HG02642 (cell line): ENCODE data around the gene SOX6.

ENCODE experiments used
- ATAC-seq: cut with Tn5 transposase; IDR thresholded peaks from one replicate; pipeline ENCODE4 v1.9.1; 2021; ENCODE audit warnings: mild to moderate bottlenecking; ENCODE audit not compliant: unreplicated experiment, poor library complexity

The SOX6 gene

DNA sequence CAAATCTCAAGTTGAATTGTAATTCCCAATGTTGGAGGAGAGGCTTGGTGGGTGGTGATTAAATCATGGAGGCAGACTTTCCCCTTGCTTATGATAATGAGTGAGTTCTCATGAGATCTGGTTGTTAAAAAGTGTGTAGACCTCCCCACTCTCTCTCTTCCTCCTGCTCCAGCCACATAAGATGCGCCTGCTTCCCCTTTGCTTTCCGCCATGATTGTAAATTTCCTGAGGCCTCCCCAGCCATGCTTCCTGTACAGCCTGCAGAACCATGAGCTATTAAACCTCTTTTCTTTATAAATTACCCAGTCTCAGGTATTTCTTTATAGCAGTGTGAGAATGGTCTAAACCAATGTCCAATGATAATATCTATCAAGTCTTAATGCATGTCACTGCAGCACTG, 34.2 kb downstream of the SOX6 start:
- ATAC-seq, result no peak

DNA sequence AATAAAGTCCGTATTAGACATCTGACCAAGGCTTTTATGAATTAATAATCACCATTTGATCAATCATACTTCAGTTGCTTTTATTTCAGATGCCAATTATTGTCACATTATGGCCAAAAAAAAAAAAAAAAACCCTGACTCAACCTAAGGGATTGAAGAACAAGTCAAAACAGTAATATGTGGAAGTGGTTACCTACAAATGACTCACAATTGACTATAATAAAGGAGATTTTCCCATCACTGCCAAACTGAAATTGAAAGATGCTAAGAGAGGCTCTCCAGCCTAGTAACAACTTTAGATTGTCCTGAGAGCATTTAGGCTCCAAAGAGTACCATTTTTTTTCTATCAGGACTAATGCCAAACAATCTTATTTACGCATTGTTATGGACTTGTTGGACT, 35.2 kb downstream of the SOX6 start:
- no peak for ATAC-seq

DNA sequence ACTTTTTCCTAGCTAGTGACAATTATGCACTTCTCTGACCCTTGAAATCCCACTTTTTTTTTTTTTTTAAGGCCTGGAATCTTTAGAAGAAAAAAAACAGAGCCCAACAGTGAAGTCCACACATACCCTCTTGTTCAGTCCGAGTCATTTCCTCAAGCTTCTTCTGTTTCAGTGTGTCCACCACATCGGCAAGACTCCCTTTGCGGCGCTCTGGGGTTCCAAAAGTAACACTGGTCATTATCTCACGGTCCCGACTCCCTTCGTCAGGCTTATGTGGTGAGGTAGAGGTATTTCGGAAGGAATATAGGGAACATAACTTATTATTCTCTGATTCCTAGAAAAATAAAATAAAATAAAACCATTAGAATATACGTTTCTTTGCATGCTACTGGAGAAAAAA, 38.0 kb downstream of the SOX6 start:
- ATAC-seq, result no peak

DNA sequence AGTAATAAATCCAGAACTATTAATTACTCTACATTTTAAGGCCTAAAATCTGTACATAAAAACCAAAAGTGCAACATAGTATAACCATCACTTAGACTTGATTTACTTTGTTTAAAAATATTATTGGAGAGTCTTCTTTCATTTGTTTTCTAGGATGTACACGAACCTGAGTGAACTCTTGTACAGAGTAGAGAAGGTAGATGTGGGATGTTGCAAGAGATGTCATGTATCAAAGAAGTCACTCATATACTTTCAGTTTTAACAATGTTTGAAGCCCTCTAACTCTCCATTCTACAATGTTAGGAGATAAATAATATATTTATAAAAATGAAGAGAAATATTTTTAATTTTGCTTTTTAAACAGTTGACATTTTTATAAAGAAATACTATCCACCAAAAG, 38.6 kb downstream of the SOX6 start:
- ATAC-seq, result no peak

DNA sequence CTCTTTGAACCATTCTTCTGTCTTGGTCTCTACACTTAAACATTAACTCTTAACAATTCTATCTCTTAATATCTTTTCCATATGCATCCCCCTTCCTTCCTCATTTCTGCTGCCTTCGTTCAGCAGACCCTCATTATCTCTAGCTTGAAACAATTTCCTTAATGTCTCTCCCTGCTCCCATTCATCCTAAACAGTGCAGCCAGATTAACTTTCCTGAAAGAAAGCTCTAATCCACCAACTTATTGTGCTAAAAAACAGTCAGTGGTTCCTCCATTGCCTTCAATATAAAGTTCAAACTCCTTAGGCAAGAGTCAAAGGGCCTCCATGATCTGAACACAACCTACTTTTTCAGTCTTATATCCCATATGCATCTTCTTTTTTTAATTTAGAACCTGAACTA, 42.5 kb downstream of the SOX6 start:
- ATAC-seq, result no peak

DNA sequence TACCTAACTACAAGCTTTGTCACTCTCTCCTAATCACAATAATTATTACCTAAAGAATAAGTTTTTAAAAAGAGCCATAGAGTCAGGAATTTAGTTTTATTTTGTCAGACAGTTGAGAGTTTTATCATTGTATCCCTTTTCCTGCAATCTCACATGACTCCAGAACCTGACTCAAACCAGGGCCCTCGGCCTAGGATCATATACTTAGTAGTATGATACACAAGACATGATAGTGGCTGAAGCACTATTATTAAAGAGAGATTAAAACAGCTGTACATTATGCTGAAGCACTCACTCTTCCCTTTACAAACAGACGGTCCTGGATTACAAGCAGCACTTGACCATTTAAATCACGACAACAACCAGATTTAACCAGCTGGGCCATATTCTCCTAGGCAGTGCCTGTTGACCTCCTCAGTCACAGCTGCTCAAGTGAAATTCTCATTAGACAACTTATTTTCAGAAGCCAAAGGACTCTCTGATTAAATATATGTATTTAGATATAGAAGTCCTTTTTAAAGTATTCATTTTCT, 44.0 kb downstream of the SOX6 start:
- no peak for ATAC-seq

DNA sequence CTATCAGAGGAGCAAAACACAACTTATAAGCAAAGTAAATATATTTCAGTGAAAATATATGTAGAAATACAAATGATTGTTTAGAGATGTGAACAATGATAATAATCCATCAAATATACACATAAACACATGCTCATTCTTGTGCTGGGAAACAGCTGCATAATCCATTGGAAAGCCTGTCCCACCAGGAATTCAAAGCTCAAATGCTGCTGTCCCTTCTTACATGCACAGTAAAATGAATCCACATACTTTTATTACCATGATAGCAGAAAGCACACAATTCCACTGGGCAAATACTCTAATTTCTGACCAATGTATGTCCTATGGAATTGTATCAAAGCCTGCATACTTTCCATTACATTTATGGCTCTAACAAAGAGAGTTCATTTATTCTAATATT, 44.5 kb downstream of the SOX6 start:
- no peak for ATAC-seq

DNA sequence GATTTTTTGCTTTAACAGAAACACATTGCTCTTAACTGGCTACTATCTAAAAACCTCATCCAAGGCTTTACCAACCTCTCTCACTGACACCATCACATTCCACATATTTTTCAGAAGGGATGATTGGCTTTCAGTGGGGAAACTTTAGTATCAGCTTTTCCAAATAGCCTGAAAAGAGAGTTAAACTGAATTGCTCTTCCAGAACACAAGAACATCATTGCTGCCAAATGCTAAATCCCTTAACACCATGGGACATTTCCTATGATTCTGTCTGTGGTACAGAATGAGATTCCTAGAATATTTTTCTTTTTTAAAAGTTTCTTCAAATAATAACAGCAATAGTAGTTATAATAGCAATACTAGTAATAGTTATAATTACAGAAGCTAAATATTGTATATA, 45.4 kb downstream of the SOX6 start:
- ATAC-seq, result no peak

DNA sequence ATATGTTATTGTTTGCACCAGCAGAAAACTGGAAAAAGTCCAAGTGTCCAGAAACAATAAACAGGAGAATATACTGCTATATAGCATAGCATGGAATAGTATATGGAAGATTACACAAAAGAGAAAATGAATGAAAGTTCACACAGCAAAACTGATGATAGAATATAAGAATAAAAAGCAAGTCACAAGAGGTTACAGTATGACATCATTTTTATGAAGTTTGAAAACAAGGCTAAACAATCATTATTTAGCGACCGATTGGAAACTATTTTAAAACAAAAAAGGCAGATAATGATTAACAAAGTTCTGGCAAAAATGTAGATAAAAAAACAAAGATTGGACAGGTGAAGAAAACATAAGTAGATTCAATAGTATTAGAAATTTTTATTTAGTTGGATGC, 47.1 kb downstream of the SOX6 start:
- no peak for ATAC-seq

DNA sequence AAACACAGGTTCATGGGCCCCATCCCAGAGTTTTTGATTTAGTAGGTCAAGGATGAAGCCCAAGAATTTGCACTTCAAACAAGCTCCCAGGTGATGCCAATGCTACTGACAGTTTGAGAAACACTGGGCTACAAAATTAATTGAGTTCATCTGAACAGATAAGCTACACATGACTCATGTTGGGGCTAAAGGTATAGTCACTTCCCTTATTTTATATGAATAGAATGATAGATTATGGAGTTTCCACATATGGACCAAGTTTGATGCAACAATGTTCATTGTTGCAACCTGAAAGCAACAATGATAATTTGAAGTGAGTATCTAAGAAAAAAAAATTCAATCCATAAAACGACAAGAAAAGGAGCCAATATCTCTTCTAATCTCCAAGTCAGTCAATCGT, 54.9 kb downstream of the SOX6 start:
- ATAC-seq, result no peak

DNA sequence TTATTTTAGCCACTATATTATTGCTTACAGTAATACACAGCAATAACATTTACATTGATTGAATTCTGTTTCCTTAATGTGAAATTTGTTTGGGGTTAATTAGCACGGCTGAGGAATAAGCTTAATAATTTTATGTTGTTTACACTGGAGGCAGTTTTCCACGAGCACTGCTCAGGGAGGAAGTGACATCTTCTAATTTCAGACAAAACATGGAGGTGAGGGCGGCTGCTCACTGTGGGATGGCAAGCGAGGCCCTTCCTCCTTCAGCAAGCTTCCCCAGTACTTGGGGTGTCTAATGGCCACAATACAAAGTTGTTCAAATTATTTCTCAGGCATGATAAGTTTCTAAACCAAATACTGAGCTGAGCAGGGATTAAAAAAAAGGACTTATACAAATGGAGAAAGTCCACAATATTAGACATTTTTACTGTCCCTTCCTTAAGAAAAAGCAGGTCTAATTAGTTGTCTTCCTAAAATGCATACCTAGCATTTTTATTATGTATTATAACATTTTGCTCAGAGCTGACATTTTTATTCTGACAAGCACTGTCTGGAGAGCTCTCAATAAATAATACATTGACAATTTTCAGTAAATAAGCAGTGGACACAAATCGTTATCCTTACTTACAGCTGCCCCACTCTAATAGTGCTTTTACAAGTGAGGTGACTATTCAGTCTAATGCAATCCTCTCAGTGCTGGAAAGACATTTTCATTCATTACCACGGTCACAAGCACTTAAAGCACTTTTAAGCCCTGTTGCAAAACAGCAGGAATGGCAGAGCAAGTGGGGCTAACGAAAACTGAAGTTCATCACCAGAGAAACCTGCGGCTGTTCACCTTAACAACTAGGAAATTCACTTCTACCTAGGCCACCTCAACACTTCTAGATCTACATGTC, 56.2 kb downstream of the SOX6 start:
- ATAC-seq, result no peak

DNA sequence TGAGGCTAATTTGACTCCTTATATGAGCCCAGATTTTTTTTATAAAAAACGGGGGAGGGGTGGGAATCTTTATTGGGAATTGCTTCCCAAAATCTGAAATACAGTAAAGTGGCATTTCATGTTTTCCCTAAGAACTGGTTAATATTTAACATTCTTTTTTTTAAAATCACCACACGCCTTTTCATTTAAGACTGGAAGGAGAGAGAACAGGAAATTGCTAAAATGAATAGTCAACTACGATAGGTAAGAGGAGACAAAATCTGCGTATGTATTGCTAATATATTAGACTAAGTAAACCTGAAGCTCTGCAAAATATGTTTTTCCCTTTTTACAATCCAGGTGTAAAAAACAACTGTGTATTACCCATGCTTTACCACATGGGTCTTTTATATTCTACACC, 57.0 kb downstream of the SOX6 start:
- ATAC-seq, result no peak

DNA sequence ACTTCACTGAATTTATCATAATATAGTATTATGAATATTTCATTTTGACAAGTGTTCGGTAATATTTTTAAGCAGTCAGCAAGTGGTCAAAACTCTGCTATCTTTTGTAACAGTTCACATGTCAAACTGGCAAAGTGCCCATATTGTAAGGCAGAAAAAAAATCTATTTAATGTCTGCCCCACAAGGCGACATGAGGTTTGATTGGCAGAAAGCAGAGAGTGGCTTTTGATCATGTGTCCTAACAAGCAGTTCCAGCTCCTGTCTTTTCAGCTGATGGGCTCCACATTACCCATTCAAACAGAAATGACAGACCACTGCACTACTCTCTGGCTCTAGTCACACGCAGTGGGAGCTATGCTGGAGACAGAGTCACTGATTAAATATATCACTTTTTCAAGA, 59.0 kb downstream of the SOX6 start:
- ATAC-seq, result no peak

DNA sequence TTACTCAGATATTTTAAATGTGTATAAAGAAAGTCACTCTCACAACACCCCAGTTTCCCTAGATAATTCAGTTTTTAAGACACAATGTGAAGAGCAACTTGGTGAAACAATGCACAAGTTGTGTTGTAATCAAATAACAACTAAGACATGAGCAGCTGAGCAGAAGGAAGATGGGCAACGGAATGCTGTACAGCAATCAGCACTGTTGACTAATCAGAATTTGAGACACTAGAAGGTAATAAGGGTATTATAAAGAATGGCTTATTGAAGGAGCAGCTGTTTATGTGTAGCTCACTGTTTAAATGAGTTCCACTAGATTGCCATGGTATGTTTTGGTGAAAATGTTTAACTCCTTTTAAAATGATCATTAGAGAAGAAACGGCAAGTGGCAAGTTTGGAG, 60.1 kb downstream of the SOX6 start:
- no peak for ATAC-seq

DNA sequence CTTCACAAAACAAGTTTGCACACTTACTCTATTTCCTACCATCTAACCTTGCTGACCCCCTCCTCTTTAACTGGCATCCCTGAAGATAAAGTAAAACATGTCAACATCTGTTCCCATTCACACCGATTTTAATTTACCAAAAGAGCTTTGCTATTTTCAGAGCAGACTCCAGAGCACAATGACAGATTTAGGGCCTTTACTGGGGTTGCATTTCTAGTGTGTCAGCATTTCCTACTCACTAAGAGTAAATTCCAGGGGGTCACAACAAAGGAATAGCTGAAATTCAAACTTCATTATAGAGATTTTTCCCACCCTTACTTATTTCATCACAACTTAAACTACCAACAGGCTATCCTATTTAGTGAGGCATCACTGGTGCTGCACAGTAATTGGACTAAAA, 60.8 kb downstream of the SOX6 start:
- ATAC-seq, result no peak

DNA sequence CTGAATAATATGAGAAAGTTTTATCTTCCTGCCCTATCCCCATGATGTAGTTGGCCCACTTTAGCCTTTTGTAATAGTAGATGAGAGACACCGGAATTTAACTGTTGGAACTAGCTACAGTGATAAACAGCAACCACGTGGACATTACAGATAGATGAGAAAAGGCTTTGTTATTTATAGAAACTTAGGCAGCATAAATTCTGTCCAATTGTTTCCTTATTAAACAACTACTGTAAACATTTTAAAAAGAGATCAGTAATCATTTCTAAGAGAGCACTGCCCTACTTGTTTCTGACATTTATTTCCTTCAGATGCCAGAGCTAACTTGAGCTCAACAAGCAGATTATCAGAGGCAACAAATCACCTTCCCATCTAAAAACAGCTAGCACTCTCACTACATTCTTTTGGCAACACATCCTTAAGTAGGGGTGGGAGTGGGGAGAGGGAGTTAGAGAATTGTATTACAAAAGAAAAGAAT, 63.1 kb downstream of the SOX6 start:
- ATAC-seq, result no peak

DNA sequence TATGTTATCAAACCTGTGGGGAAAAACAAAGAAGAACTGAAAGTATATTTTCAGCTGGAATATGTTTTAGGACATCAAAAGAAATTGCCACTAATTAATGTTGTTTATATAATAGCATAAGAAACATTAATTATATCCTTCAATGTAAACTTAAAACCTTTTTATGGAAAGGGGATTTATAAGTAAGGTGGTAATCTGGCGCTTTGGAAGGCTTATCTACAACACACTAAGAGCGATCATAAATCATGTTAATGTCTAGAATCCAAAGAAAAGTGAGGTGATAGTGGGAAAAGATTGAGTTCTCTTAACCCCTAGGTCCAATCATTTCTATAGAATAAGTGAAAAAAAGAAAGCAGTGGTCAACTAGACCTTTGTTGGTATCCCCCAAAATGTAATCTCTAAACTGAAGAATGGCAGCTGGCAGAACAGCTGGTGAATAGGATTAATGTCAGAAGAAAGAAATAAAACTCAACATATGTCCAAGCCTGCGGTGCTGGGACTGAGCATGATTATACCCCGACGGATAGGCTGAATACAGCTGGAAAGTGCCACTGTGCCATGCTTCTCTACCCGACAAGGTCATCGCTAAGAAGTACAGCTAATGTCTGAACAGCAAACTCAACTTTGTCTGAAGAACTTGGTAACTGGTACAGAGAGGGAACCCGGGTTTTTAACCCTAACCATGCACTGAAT, 64.0 kb downstream of the SOX6 start:
- no peak for ATAC-seq

DNA sequence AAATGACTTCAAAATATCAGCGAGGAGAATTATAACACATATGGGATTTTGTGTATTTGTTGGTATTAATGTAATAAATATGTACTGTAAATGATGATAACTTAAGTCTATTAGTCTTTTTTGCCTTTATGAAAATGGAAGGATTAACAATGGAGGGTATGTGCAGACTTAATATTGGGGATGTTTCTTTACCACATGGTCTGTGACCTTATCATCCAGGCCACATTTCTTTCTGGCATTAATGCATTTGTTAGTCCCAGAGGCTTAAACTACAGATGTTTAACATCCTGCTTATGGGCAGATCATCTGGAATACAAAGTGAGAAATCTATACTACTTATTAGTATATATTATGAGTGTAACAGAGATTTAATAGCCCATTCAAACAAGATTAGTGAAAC, 64.6 kb downstream of the SOX6 start:
- ATAC-seq, result no peak

DNA sequence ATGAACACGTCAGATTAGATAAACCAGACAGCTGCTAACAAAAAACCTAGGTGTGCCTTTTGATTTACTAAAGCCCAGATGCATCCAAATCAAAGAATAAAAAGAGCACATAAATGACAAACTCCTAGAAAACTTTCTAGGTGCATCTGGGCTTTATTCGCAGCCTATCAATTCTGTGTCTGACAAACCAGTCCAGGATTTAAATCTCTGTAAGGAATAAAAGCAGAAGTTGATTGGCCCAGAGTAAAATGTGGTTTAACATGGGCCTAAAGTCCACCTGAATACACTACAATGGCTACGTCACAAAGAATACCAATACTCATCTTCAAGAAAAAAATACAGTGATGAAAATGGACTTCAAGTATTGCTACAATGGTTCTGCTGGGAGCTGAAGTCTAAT, 66.8 kb downstream of the SOX6 start:
- no peak for ATAC-seq

DNA sequence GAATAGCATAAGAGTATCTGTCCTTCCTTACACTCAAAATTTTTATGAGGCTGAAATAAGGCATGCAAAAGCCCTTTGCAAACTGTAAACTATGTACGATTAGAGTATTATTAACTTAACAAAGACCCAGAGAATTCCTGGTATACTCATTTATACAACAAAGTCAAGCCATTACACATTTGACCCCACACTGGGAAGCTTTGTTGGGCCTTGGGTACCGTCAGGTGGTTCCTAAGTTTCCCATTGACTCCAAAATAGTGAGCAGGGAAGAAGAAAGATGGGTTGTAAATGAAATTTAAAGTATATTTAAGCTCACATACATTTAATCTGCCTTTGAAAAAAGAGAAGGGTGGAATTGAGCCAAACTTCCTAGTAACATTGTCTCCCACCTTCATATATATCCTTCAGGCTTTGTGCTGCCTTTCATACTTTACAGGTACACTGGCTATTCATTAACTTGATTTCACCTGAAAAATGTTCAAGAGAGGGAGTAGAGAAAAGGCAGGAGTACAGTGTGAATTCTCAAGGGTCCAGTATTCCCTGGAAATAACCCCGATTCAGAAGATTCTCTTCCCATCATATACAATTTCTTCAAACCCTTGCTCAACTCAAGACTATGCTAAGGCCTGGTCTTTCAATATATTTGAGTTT, 68.6 kb downstream of the SOX6 start:
- ATAC-seq, result no peak

DNA sequence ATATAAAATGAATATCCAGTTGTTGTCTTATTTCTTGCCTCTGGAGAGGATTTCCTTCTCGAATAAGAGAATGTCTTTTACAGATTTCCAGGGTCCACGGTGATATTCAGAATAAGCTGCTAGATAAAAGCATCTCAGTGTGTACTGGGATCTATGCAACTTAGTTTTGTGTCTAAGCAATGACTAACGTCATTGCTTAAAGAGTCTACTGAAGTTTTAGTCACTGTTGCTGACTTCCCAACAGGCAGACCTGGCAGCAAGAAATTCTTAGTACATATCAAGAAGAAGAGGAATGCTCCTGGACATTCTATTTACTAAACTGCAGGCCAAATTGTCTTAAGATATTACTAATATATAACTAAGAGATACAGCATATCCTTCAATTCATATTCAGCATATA, 70.3 kb downstream of the SOX6 start:
- ATAC-seq, result no peak
